ENCODE measurements around the gene ZKSCAN5.
"Not testable (repeated sequence)": the region's sequence is repeated elsewhere in the genome, so short reads cannot be mapped to it uniquely, and the experiment has no call there.

Gene ZKSCAN5

GRCh38 chr7:99497766-99498545 is 6.5 kb upstream of the ZKSCAN5 start:
- DNase-seq (ENCODE audit: low read depth in 3 of 3), result no peak

- DNase-seq (ENCODE audit: low read depth in 3 of 3), result no peak
These were observed 5.9 kb upstream of the ZKSCAN5 start for GRCh38 chr7:99498546-99498944.

- no peak for DNase-seq (ENCODE audit: low read depth in 3 of 3)
These were observed 5.1 kb upstream of the ZKSCAN5 start for GRCh38 chr7:99499371-99499720.

GRCh38 chr7:99499721-99500636 is 4.5 kb upstream of the ZKSCAN5 start, which contains the start of gene ZNF394:
Gene ZNF394, minus strand, starts transcription at chr7:99500281. Its CDS starts 188 bp downstream, at chr7:99500093.
- DNase-seq (ENCODE audit: low read depth in 3 of 3), result peak; percentile 76 to 84 (median 78)

- DNase-seq (ENCODE audit: low read depth in 3 of 3), result no peak
These were observed 3.8 kb upstream of the ZKSCAN5 start for GRCh38 chr7:99500637-99501009.

GRCh38 chr7:99501236-99501635 is 3.2 kb upstream of the ZKSCAN5 start:
- not testable (repeated sequence) for DNase-seq (ENCODE audit: low read depth in 3 of 3)

GRCh38 chr7:99504281-99504602 is 220 bp upstream of the ZKSCAN5 start:
- DNase-seq (ENCODE audit: low read depth in 3 of 3), result no peak

GRCh38 chr7:99505324-99505662 is 831 bp downstream of the ZKSCAN5 start:
- DNase-seq (ENCODE audit: low read depth in 3 of 3), result no peak

- no peak for DNase-seq (ENCODE audit: low read depth in 3 of 3)
These were observed 9.6 kb downstream of the ZKSCAN5 start for GRCh38 chr7:99514050-99514449.

GRCh38 chr7:99521399-99521798 is 16.9 kb downstream of the ZKSCAN5 start:
- no peak for DNase-seq (ENCODE audit: low read depth in 3 of 3)

GRCh38 chr7:99525713-99526440 is 21.4 kb downstream of the ZKSCAN5 start:
- DNase-seq (ENCODE audit: low read depth in 3 of 3), result no peak

GRCh38 chr7:99531354-99531765 is 26.9 kb downstream of the ZKSCAN5 start:
- DNase-seq (ENCODE audit: low read depth in 3 of 3), result no peak

- no peak for DNase-seq (ENCODE audit: low read depth in 3 of 3)
These were observed 31.2 kb downstream of the ZKSCAN5 start for GRCh38 chr7:99535667-99536066.

GRCh38 chr7:99539213-99539811 is 34.9 kb downstream of the ZKSCAN5 start:
- DNase-seq (ENCODE audit: low read depth in 3 of 3), result no peak

GRCh38 chr7:99540542-99540941 is 36.1 kb downstream of the ZKSCAN5 start:
- no peak for DNase-seq (ENCODE audit: low read depth in 3 of 3)

GRCh38 chr7:99541212-99541611 is 36.8 kb downstream of the ZKSCAN5 start:
- DNase-seq (ENCODE audit: low read depth in 3 of 3), result no peak

- no peak for DNase-seq (ENCODE audit: low read depth in 3 of 3)
These were observed 38.7 kb downstream of the ZKSCAN5 start for GRCh38 chr7:99543081-99543671.

- no peak for DNase-seq (ENCODE audit: low read depth in 3 of 3)
These were observed 39.5 kb downstream of the ZKSCAN5 start for GRCh38 chr7:99543916-99544315.

- DNase-seq (ENCODE audit: low read depth in 3 of 3), result not testable (repeated sequence)
These were observed 40.8 kb downstream of the ZKSCAN5 start for GRCh38 chr7:99545308-99545707.

- not testable (repeated sequence) for DNase-seq (ENCODE audit: low read depth in 3 of 3)
These were observed 45.1 kb downstream of the ZKSCAN5 start for GRCh38 chr7:99549545-99549944.

- DNase-seq (ENCODE audit: low read depth in 3 of 3), result no peak
These were observed 46.9 kb downstream of the ZKSCAN5 start for GRCh38 chr7:99551334-99551733.

Data from stimulated activated CD4-positive, alpha-beta T cell treated with anti-CD3 and anti-CD28 coated beads, TNF-alpha, amount 100 ng/mL, for 48 hours (primary cell).